Stimulated activated CD8-positive, alpha-beta memory T cell treated with anti-CD3 and anti-CD28 coated beads, Interleukin-7, amount 100 ng/mL, for 48 hours (primary cell): ENCODE measurements around the gene C1orf210.

Experiments used
- DNase-seq, 2 donors: peaks; one replicate each; pipeline ENCODE4 v3.0.0-alpha.2; 2020; ENCODE audit warnings: low read depth in 1 of 2; ENCODE audit errors: extremely low read depth in 1 of 2

C1orf210 gene

DNA sequence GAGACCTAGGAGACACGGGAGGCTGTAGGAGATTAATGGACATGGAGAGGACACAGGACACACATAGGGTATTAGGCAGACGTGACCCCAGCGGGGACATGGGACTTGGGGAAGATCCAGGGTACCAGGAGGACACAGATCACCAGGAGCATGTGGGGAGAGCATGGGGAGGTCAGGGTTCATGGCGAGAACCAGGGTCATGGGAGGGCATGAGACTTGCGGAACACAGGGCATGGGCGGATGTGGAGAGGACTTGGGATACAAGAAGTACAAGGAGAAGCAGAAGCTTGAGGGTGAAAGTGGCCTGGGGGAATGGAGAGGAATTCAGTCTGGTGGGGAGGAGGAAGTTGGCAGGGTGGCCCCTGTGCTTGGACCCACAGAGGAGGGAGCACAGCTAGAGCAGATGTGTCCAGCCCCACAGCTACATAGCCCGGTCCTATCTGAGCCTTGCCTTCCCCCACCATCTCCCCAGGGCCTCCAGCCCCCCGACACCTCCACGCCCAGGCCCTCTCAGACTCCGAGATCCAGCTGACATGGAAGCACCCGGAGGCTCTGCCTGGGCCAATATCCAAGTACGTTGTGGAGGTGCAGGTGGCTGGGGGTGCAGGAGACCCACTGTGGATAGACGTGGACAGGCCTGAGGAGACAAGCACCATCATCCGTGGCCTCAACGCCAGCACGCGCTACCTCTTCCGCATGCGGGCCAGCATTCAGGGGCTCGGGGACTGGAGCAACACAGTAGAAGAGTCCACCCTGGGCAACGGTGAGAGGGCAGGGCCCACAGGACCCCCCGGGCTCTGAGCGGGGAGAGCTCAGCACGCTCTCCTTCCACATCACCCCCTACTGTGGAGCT lies 27.5 kb upstream of the C1orf210 start:
- no peak for DNase-seq

DNA sequence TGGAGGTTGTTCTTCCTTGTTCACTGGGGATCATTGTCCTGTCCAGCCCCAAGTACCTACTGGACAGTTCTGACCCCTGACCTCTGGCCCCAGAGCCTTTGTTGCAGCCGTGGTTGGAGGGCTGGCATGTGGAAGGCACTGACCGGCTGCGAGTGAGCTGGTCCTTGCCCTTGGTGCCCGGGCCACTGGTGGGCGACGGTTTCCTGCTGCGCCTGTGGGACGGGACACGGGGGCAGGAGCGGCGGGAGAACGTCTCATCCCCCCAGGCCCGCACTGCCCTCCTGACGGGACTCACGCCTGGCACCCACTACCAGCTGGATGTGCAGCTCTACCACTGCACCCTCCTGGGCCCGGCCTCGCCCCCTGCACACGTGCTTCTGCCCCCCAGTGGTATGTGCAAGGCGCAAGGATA lies 26.8 kb upstream of the C1orf210 start:
- DNase-seq: no peak

DNA sequence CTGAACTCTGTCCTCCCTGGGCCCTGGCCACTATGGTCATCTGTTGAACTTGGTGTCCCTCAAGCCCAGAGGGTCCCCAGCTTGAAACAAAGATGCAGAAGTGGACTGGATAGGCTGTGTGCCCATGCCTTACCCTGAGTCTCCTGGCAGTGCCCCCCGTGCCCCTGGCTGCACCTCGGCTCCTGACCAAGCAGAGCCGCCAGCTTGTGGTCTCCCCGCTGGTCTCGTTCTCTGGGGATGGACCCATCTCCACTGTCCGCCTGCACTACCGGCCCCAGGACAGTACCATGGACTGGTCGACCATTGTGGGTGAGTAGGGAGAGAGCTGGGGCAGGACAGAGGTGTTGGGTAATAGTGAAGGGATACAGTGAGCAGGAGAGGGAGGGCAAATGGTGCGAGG lies 26.1 kb upstream of the C1orf210 start:
- no peak for DNase-seq

DNA sequence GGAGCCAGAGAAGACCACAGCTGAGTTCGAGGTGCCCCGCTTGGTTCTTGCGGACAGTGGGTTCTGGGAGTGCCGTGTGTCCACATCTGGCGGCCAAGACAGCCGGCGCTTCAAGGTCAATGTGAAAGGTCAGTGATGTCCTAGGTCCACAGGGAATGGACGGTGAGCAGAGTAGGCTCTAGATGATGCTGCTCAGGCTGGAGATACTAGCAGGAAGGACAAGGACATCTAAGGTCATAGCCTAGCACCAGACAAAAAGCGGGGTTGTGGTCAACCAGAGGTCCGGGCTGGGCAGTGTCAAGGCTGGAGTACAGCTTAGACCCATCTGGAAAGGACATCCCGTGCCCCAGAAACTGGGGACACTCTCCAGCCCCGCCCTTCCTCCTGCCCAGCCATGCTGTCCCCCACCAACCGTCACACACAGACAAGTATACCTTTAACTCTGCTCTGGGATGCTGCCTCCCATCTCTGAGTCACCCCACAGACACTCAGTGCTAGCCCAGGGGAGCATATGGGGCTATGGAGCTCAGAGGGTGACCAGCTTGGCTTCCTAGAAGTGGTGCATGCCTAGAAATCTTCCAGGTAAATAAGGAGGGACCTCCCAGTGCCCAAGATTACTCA lies 24.1 kb upstream of the C1orf210 start:
- no peak for DNase-seq

DNA sequence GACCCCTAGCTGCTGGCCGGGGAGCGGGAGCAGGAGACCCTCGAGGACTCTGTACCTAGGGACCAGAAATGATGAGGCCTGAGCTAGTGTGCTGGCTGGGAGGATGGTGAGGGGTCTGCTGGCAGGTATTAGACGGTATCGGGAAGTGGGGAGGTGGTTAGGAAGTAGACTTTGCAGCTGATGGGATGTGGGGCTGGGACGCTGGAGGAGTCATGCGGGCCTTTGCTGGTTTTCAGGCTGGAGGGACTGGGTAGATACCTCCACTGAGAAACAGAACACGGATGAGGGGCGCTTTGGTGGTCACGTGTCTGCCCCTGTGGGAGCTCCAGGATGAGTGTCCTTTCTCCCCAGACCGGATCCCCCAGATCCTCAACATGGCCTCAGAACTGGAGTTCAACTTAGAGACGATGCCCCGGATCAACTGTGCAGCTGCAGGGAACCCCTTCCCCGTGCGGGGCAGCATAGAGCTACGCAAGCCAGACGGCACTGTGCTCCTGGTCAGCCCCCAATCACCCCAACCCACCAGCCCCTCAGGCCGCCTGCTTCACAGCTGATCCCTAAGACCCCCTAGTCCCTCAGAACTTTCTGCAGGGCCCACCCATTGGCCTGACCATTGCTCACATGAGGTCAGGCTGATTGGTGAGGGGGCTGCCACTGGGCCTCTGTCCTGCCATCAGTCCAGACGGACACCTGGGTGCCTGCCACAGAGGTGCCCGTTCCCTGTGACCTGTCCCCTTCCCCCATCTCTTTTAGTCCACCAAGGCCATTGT lies 23.4 kb upstream of the C1orf210 start:
- DNase-seq: no peak

DNA sequence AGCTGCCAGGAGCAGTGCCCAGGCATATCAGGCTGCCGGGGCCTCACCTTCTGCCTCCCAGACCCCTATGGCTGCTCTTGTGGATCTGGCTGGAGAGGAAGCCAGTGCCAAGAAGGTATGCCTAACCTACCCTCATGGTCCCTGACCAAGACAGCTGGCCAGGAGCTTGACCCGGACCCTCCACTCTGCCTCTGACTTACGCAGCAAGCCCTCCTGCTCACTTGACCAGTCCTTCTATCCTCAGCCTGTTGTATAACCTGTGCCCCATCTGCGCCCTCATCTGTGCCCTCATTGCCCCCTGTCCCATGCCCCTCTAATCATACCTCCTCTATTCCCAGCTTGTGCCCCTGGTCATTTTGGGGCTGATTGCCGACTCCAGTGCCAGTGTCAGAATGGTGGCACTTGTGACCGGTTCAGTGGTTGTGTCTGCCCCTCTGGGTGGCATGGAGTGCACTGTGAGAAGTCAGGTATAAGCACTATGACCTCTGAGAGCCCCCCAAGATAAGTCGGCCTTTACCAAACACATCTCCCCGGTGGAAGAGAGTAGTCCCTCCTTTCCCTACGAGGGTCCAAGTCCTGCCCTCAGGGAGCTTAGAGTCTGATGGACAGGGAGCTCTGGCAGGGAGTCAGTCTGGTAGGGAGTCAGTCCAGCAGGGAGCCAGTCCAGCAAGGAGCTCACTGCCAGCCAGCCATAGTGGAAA lies 22.2 kb upstream of the C1orf210 start:
- no peak for DNase-seq

DNA sequence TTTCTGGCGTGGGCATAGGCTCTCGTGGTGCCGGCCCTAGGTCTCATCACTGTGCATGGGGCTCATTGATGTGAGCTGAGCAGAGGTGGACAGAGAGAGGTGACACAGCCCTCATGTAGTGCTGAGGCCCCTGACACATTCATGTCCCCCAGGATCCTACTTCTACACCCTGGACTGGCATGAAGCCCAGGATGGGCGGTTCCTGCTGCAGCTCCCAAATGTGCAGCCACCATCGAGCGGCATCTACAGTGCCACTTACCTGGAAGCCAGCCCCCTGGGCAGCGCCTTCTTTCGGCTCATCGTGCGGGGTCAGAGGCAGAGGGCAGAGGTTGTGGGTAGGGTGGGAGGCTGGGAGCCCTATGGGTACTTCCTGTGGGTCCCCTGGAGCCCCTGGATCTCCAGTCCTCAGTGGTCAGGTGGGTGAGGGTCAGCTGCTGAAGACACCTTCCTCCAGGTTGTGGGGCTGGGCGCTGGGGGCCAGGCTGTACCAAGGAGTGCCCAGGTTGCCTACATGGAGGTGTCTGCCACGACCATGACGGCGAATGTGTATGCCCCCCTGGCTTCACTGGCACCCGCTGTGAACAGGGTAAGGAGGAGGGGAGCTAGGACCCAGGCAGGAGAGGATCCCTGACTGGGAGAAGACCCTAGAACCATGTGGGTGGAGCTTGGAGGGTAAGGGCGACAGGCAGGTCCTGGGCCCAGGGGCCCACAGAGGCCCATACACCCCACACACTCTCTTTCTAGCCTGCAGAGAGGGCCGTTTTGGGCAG lies 21.5 kb upstream of the C1orf210 start:
- no peak for DNase-seq

DNA sequence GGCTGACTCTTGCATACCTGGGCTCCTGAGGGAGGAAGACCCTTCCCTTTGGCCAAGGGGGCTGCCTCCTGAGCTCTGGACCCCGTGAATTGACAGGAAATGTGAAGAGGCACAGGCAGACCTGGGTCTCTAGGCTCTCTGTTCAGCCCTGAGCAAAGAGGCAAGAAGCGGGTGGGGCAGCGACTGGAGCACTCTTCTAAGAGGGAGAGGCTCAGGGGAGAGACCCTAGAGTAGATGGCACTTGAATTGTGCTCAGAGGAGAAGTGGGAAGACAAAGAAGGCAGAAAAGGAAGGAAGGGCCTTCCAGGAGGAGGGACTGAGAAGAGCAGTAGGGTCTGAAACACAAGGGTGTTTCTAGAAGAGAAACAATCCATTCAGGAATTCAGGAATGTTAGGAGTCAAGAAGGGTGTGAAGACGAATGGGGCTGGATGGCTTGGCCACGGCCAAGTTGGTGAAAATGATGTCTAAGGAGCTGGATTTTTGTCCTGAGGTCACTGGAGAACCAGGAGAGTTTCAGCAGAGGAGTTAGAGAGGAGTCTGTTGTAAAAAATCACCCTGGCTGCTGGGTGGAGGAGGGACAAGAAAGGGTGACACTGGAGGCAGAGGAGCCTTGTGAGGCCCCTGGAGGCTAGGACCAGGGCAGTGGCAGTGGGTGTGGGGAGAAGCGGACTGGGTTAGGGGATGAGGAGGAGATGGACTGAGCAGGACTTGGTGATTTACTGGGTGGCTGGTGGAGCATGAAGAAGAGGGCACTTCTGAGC lies 20.7 kb upstream of the C1orf210 start:
- DNase-seq: no peak

DNA sequence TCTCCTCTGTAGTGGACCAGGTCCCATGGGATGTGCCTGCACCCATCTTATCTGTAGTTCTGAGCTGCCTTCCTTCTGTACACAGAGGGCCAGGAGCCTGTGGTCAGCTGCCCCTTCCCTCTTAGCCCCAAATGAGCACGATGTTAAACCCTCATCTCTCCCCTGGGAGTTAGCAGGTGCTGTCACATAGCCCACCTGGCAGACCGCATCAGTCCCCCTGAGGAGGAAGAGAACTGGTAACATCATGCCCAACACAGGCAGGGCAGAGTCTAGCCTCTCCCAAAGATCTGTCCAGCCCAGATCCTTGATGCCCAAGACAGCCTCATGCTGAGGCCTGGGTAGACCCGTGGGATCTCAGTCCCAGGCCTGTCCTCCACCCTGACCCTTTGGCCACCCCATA lies 20.1 kb upstream of the C1orf210 start:
- no peak for DNase-seq

DNA sequence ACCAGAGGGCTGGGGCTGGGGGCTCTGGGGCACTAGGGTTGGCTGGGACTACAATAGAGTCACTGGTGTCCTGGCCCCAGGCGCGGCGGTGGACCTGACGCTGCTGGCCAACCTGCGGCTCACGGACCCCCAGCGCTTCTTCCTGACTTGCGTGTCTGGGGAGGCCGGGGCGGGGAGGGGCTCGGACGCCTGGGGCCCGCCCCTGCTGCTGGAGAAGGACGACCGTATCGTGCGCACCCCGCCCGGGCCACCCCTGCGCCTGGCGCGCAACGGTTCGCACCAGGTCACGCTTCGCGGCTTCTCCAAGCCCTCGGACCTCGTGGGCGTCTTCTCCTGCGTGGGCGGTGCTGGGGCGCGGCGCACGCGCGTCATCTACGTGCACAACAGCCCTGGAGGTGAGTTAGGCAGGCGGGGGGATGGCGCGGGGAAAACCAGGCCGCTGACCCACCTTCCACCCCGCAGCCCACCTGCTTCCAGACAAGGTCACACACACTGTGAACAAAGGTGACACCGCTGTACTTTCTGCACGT lies 19.5 kb upstream of the C1orf210 start:
- DNase-seq: no peak

DNA sequence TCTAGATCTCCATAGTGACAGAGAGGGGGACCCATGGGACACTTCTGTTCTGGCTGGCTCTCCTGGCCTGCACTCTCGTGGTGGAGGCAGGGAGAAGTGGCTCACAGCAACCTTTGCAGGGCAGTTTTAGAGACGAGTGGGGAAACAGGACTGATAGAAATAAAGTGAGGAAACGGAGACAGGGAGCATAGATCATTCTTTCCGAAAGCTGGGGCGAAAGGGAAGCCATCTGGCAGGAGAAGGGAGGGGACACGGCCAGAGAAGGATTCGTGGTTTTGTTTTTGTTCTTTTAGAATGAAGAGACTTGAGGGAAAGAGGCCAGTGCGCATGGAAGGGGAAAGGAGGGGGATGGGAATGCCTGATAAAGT lies 18.9 kb upstream of the C1orf210 start:
- DNase-seq: no peak

DNA sequence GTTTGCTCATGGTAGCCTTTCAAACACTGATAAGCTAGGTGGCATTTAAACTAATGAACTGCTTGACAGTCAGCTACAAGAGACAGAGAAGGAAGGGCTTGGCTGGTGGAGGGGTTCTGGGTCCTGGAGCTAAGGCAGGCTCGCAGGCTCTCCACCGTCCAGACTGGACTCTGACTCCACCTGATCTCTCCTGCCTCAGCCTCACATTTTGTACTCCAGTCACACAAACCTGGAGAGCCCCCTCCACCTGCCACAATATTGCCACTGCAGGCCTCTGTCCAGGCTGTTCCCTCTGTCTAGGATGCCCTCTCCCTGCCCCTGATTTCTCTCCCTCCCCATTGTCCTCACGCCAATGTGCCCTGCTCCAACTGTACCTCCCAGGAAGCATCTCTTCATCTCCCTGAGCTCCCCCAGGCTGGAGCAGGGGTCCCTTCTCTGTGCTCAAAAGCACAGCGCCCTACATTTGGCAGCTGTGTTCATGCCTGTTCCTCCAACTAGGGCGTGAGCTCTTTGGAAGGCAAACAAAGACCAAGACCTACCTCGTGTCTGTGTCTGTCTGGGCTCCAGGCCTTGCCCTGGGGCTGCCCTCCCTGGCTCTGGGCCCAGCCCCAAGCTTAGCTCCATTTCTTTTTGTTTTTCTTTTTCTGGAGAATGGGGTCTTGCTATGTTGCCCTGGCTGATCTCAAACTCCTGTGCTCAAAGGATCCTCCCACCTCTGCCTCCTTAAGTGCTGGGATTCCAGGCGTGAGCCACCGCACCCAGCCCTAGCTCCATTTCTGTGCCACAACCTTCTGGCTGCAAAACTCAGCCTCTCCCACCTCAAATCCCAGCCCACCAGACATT lies 18.3 kb upstream of the C1orf210 start:
- DNase-seq: no peak

DNA sequence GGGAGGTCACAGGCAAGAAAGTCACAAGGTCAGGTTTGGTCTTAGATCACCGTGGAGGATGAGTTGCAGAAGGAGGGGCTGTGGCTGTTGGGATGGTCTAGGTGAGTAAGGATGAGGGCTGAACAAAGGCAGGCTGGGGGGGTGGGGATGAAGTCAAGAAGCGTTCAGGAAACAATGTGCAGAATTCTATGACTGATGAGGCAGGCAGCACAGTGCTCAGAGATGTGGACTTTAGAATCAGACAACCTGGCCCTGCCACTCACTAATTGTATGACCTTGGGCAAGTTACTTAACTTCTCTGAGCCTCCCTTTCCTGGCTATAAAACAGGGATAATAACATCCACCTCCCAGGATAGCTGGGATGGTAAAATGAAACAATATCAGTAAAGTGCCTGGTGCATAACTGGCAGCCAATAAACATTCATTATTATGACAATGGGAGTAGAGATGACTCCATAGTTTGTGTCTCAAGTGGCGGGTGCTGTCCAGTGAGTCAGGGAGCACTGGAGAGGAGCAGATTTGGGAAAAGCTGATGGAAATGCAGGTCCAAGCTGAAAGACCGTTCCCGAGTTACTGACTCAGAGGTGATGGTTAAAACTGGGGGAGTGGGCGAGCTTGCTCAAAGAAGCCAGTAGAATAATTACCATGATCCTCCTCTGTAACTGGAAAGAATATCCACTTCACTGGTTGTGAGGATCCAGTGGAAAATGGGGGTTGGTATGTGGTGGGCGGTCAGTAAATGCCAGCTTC lies 17.5 kb upstream of the C1orf210 start:
- DNase-seq: no peak

DNA sequence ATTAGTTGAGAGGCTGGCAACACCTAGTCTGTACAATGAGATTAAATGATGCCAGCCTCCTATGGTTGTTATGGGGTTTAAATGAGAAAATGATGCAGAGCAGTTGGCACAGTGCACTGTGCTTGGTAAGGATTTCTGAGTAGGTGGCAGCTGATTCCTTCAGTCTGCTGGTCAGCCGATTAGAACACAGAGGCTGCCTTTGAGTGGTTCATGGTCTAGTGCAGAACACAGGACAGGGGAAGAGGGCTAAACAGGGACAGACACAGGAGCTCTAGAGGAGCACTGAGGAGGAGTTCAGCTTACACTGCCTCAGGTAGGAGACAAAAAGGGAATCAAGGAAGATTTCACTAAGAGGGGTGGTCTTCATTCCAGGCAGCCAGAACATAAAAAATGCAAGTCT lies 16.8 kb upstream of the C1orf210 start:
- DNase-seq: no peak

DNA sequence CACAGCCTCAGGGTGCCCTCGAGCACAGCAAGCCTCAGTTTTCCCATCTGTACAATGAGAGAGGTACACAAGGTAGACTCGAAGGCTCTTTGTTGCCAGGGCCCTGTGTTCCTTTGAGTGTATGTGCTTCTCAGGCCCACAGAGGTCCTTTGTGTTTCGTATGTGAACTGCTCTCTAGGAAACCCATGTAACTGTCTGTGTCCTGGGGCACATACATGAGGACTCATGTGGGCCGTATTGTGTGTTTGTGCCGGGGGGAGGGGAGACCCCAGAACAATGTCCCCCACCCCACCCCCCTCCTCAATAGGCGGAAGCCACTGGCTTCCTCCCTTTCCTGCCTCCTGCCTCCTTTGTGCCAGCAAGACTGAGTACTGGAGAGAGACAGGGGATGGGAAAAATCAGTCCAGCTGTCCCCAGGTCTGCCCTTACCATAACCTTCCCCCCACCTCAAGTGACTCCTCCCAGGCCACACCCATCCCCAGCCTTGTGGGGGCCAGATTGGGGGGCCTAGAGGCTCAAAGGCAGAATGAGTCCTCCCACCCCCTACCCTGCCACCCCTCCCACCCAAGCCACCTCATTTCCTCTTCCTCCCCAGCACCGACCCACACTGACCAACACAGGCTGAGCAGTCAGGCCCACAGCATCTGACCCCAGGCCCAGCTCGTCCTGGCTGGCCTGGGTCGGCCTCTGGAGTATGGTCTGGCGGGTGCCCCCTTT lies 15.2 kb upstream of the C1orf210 start, which contains the start of gene TIE1:
Gene TIE1, plus strand, starts transcription at position 605 of the 717 bp plus-strand sequence. Its CDS starts 90 bp downstream, at position 695.
- no peak for DNase-seq

DNA sequence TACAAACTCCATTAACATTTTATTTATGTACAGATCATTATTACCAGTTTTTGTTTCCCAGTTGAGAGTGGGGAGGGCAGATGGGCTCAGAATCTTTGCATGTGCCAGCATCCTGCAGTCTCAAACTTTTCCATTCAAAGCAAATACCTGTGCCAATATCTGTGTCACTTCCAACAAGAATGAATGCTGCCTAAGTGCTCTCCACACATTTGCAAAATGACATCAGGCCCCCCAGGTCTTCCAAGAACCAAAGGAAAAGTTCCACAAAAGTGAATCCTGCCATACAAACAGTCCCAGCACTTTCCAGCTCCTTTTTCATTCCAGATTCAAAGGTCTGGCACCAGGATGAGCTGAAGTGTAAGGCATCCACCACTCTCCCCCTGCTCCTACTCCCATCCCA lies 13.7 kb upstream of the C1orf210 start:
- DNase-seq: no peak

DNA sequence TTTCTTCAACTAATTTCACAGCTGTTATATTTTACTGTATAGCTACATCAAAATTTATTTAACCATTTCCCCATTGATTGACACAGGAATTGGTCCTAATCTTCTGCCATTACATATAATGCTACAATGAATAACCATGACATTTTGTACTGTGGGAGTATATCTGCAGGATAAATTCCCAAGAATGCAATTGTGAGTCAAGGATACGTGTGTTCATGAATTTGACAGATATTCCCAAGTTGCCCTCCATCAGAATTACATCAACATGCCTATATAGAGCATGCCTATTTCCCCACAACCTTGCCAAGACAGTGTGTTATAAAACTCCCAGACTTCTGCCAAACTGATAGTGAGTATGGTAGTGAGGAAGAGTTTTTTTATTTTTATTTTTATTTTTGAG lies 12.7 kb upstream of the C1orf210 start:
- DNase-seq: no peak
